GM06990 (cell line): ENCODE data around the gene ZBTB44.
"Not testable (repeated sequence)": the region's sequence is repeated elsewhere in the genome, so short reads cannot be mapped to it uniquely, and the experiment has no call there.

Experiments used
- DNase-seq: peaks from one replicate; pipeline ENCODE4 v3.0.0-alpha.2; 2011; ENCODE audit not compliant: insufficient read length; ENCODE audit errors: extremely low read depth
- H3K27me3 ChIP-seq: replicated peaks from 2 replicates; pipeline ENCODE4 v1.6.0; 2011; ENCODE audit warnings: low read length; ENCODE audit not compliant: control insufficient read depth, insufficient read depth
- H3K36me3 ChIP-seq: 2 replicates; pipeline ENCODE4 v1.5.1; 2011; ENCODE audit warnings: low read length; ENCODE audit not compliant: control insufficient read depth, insufficient read depth
- H3K4me3 ChIP-seq: replicated peaks from 2 replicates; pipeline ENCODE4 v1.5.1; 2011; ENCODE audit warnings: low read depth, mild to moderate bottlenecking, control low read depth, low read length
- TF ChIP-seq, protein P1 (sequence below): IDR thresholded peaks from 2 replicates; pipeline ENCODE4 v1.5.1; 2011; ENCODE audit warnings: low read length, control low read depth, mild to moderate bottlenecking, inconsistent platforms; ENCODE audit not compliant: insufficient read depth, poor library complexity, severe bottlenecking

The ZBTB44 gene

DNA sequence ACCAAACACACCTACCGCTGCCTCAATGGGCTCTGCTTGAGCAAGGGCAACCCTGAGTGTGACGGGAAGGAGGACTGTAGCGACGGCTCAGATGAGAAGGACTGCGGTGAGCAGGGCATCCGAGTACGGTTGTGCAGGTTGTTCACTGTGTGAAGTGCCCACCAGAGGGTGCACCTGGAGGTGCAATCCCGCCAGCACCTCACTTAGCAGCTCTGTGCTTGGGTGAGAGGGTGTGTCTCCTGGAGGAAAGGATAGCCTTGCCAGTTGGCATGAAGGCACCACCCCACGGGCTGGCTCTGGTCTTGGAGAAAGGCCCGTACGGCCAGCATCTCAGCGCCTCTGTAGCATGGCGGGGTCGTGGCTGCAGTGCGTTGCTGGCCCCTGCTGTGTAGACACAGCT, 115.8 kb downstream of the ZBTB44 start:
- H3K27me3 ChIP-seq, result no peaks in the 10 kb centered on the region; the same call in 1 of the 2 replicates
- H3K4me3 ChIP-seq, result no peak overlapping the region
- DNase-seq, result no peak
- no peaks in the 10 kb centered on the region for H3K36me3 ChIP-seq
- TF ChIP-seq, protein P1, sequence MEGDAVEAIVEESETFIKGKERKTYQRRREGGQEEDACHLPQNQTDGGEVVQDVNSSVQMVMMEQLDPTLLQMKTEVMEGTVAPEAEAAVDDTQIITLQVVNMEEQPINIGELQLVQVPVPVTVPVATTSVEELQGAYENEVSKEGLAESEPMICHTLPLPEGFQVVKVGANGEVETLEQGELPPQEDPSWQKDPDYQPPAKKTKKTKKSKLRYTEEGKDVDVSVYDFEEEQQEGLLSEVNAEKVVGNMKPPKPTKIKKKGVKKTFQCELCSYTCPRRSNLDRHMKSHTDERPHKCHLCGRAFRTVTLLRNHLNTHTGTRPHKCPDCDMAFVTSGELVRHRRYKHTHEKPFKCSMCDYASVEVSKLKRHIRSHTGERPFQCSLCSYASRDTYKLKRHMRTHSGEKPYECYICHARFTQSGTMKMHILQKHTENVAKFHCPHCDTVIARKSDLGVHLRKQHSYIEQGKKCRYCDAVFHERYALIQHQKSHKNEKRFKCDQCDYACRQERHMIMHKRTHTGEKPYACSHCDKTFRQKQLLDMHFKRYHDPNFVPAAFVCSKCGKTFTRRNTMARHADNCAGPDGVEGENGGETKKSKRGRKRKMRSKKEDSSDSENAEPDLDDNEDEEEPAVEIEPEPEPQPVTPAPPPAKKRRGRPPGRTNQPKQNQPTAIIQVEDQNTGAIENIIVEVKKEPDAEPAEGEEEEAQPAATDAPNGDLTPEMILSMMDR, result no peak

DNA sequence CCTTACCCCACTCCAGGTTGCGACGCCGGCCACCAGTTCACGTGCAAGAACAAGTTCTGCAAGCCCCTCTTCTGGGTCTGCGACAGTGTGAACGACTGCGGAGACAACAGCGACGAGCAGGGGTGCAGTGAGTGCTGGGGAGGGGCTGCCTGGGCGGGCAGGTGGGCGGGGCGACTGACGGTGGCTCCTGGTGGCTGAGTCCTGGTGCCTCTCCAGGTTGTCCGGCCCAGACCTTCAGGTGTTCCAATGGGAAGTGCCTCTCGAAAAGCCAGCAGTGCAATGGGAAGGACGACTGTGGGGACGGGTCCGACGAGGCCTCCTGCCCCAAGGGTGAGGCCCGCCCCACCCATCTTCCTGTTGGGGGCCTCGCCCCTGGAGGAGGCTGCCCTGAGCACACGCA, 116.4 kb downstream of the ZBTB44 start:
- TF ChIP-seq, protein P1, result no peak
- no peak for DNase-seq
- Histone ChIP-seq H3K27me3 (no peaks in the 10 kb centered on the region; the same call in 1 of the 2 replicates), H3K4me3 (no peak overlapping the region), H3K36me3 (no peaks in the 10 kb centered on the region)

DNA sequence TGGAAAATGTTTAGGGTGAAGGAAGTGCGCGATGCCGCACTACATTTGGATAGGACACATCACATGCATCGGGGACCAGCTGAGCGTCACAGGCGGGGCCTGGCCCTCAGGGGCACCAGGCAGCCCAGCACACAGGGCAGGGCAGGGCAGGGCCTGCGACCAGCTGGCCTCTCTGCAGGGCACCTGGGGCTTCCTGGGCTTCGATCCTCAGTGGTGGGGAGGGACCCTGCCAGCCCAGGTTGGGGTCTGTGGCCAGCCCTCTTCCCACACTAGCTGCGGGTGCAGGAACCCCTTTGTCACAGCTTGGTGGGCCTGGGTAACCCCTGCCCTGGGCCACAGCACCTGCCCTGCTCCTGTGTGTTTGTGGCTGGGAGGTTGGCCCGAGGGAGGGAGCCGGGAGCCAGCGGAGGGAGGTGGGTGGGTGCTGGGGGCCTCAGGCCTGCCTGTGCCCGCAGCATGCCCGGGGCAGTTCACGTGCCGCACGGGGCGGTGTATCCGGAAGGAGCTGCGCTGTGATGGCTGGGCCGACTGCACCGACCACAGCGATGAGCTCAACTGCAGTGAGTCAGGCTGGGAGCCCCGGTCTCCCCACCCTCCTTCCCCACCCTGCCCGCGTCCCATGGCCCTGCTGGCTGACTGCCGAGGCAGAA, 117.2 kb downstream of the ZBTB44 start:
- H3K27me3 ChIP-seq, result no peaks in the 10 kb centered on the region; the same call in 1 of the 2 replicates
- H3K36me3 ChIP-seq, result no peaks in the 10 kb centered on the region
- DNase-seq, result no peak
- no peak overlapping the region for H3K4me3 ChIP-seq
- TF ChIP-seq, protein P1, result no peak

DNA sequence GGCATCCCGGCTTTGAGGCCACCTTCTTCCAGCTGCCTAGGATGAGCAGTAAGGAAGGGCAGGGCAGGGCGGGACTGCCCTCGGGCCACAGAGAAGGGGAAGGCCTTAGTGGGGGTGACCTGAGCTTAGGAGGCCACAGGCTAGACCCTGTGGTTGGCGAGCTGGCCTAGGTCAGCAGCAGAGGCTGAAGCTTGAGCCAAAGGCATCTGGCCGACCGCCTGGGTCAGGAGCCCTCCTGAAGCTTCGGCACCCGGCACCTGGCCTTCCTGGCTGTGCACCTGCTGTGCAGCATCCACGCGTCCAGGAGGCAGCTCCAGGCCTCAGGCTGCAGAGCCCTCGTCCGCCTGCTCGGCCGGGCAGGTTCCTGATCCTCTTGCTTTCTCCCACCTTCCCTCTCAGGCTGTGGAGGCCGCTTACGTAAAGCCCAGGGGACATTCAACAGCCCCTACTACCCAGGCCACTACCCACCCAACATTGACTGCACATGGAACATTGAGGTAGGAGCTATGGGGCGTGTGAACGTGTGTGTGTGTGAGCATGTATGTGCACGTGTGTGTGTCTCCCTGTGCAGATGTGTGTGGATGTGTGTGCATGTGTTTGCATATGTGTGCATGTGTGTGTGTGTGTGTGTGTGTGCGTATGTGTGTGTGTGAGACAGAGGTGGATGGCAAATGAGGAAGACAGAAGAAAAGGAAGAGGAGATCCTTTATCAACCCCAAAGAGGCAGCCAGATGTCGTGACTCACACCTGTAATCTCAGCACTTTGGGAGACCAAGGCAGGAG, 120.3 kb downstream of the ZBTB44 start:
- TF ChIP-seq, protein P1, result no peak
- Histone ChIP-seq H3K4me3 (no peak overlapping the region), H3K36me3 (no peaks in the 10 kb centered on the region), H3K27me3 (no peaks in the 10 kb centered on the region; the same call in 1 of the 2 replicates)
- DNase-seq, result no peak

DNA sequence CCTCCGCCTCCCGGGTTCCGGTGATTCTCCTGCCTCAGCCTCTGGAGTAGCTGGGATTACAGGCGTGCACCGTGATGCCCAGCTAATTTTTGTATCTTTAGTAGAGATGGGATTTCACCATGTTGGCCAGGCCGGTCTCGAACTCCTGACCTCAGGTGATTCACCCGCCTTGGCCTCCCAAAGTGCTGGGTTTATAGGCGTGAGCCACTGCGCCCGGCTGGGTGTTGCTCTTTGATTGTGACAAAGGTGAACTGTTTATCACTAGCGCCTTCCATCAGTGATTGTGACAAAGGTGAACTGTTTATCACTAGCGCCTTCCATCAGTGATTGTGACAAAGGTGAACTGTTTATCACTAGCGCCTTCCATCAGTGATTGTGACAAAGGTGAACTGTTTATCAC, 121.2 kb downstream of the ZBTB44 start:
- not testable (repeated sequence) for H3K27me3 ChIP-seq, DNase-seq, H3K36me3 ChIP-seq, H3K4me3 ChIP-seq

DNA sequence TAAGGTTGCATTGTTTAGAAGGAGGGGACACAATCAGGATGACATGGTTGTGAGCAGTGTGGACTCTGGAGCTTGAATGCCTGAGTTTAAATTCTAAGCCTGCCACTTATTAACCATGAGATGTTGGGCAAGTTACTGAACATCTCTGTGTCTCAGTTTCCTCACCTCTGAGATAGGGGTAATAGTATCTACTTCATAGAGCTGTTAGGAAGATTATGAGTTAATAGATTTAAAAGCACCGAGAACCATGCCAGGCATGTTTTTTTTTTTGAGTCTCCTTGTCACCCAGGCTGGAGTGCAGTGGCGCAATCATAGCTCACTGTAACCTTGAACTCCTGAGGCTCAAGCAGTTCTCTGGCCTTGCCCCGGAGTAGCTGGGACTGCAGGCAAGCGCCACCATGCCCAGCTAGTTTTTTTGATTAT, 121.9 kb downstream of the ZBTB44 start:
- Histone ChIP-seq H3K27me3 (no peaks in the 10 kb centered on the region; the same call in 1 of the 2 replicates), H3K36me3 (no peaks in the 10 kb centered on the region), H3K4me3 (no peak overlapping the region)
- TF ChIP-seq, protein P1, result no peak
- DNase-seq, result no peak
